Peyer's patch (tissue), 4 donors: ENCODE data around the gene TEAD1.

Experiments
- CTCF ChIP-seq, 6 experiments: fragments of 450-650 bp in 4 of 6; fragments of 200-600 bp in 2 of 6; sonication (generic) in 1 of 6; IDR thresholded peaks; one replicate each; pipeline ENCODE4 v1.5.1; 2017 to 2019; ENCODE audit warnings: antibody characterized with exemption in 6 of 6, mild to moderate bottlenecking in 3 of 6, moderate library complexity in 1 of 6
- POLR2A ChIP-seq, 2 donors: fragments of 450-650 bp; IDR thresholded peaks; one replicate each; pipeline ENCODE4 v1.5.1; 2017; ENCODE audit warnings: antibody characterized with exemption in 2 of 2, mild to moderate bottlenecking in 2 of 2, moderate library complexity in 2 of 2

- TF ChIP-seq CTCF (IDR thresholded peaks at IDR 0.05) (no peak), POLR2A (IDR thresholded peaks at IDR 0.05) (no peak)
Observed at GRCh38 chr11:12859872-12860657, 185.8 kb downstream of the TEAD1 start.
